ENCODE data around the gene CDC25C.
"Not testable (repeated sequence)": the region's sequence is repeated elsewhere in the genome, so short reads cannot be mapped to it uniquely, and the experiment has no call there.

The CDC25C gene

GRCh38 chr5:138349852-138350562 lies 18.4 kb upstream of the CDC25C start:
- DNase-seq = no peak

- DNase-seq = no peak
Measured at GRCh38 chr5:138346889-138347288, 15.3 kb upstream of the CDC25C start.

- DNase-seq = no peak
Measured at GRCh38 chr5:138344887-138345622, 13.5 kb upstream of the CDC25C start.

- DNase-seq = no peak
Measured at GRCh38 chr5:138340008-138340407, 8.4 kb upstream of the CDC25C start.

- no peak for DNase-seq
Measured at GRCh38 chr5:138339464-138339863, 7.9 kb upstream of the CDC25C start.

- DNase-seq = peak; percentile 69
Measured at GRCh38 chr5:138339091-138339456, 7.5 kb upstream of the CDC25C start.

- no peak for DNase-seq
Measured at GRCh38 chr5:138338411-138339090, 6.9 kb upstream of the CDC25C start.

GRCh38 chr5:138337685-138338410 lies 6.2 kb upstream of the CDC25C start, which contains the start of gene FAM53C:
Gene FAM53C, plus strand, starts transcription at chr5:138338266. Its CDS starts 3,070 bp downstream, at chr5:138341336.
- DNase-seq = peak; percentile 100

- DNase-seq = no peak
Measured at GRCh38 chr5:138336952-138337684, 5.5 kb upstream of the CDC25C start.

GRCh38 chr5:138334867-138335447 lies 3.4 kb upstream of the CDC25C start:
- DNase-seq = no peak

GRCh38 chr5:138330813-138331448 lies 673 bp downstream of the CDC25C start:
- no peak for DNase-seq

GRCh38 chr5:138318211-138318610 lies 13.4 kb downstream of the CDC25C start:
- not testable (repeated sequence) for DNase-seq

- DNase-seq = no peak
Measured at GRCh38 chr5:138316355-138316754, 15.2 kb downstream of the CDC25C start.

GRCh38 chr5:138315751-138316278 lies 15.8 kb downstream of the CDC25C start:
- DNase-seq = no peak

- no peak for DNase-seq
Measured at GRCh38 chr5:138305797-138306196, 25.8 kb downstream of the CDC25C start.

- DNase-seq = no peak
Measured at GRCh38 chr5:138303372-138303771, 28.2 kb downstream of the CDC25C start.

GRCh38 chr5:138289296-138289695 lies 42.3 kb downstream of the CDC25C start:
- no peak for DNase-seq

- no peak for DNase-seq
Measured at GRCh38 chr5:138287246-138287645, 44.4 kb downstream of the CDC25C start.

- peak; percentile 20 for DNase-seq
Measured at GRCh38 chr5:138282920-138283742, 48.5 kb downstream of the CDC25C start.

GRCh38 chr5:138280915-138281314 lies 50.7 kb downstream of the CDC25C start:
- DNase-seq = no peak
